Endothelial cell (in vitro differentiated cells): ENCODE results near the gene TNFRSF8. TPM values are rescaled to one million over a fixed set of nuclear protein-coding genes. Genes with fewer than 3 reads are reported as not detected.

Experiments used
- DNase-seq: peaks from one replicate; pipeline ENCODE4 v3.0.0; 2021; ENCODE audit warnings: low spot score
- H3K27ac Mint-ChIP-seq: one replicate; pipeline ENCODE4 v1.8.0; 2021; ENCODE audit warnings: mixed read lengths, inconsistent platforms; ENCODE audit not compliant: unreplicated experiment
- H3K27me3 Mint-ChIP-seq: one replicate; pipeline ENCODE4 v1.8.0; 2021; ENCODE audit warnings: mild to moderate bottlenecking, moderate library complexity, mixed read lengths, inconsistent platforms; ENCODE audit not compliant: unreplicated experiment
- H3K36me3 Mint-ChIP-seq: one replicate; pipeline ENCODE4 v1.8.0; 2021; ENCODE audit warnings: mild to moderate bottlenecking, low read depth, mixed read lengths, inconsistent platforms; ENCODE audit not compliant: unreplicated experiment
- H3K4me1 Mint-ChIP-seq: one replicate; pipeline ENCODE4 v1.8.0; 2021; ENCODE audit warnings: mild to moderate bottlenecking, mixed read lengths, inconsistent platforms; ENCODE audit not compliant: unreplicated experiment
- H3K4me3 Mint-ChIP-seq: one replicate; pipeline ENCODE4 v1.8.0; 2021; ENCODE audit warnings: mild to moderate bottlenecking, mixed read lengths, inconsistent platforms; ENCODE audit not compliant: unreplicated experiment
- H3K9me3 Mint-ChIP-seq: one replicate; pipeline ENCODE4 v1.8.0; 2021; ENCODE audit warnings: mixed read lengths, inconsistent platforms; ENCODE audit not compliant: unreplicated experiment
- total RNA-seq: library from RNA; stranded (reverse); fragmentation: NEBNext Ultra II Directional; extraction: Animal tissue kit (Norgen Biotek cat#: 25700); gene quantifications from one replicate; pipeline ENCODE4 v1.2.1, GENCODE V29; 2021; ENCODE audit not compliant: unreplicated experiment
- TF ChIP-seq, protein P1 (sequence below): fragments of 200-600 bp; sonication (generic); IDR thresholded peaks from one replicate; pipeline ENCODE4 v1.5.0; 2021; ENCODE audit warnings: antibody characterized with exemption; ENCODE audit not compliant: unreplicated experiment

TNFRSF8 gene
- total RNA-seq, 1 donor from 2014 or later = 1.9 TPM

DNA sequence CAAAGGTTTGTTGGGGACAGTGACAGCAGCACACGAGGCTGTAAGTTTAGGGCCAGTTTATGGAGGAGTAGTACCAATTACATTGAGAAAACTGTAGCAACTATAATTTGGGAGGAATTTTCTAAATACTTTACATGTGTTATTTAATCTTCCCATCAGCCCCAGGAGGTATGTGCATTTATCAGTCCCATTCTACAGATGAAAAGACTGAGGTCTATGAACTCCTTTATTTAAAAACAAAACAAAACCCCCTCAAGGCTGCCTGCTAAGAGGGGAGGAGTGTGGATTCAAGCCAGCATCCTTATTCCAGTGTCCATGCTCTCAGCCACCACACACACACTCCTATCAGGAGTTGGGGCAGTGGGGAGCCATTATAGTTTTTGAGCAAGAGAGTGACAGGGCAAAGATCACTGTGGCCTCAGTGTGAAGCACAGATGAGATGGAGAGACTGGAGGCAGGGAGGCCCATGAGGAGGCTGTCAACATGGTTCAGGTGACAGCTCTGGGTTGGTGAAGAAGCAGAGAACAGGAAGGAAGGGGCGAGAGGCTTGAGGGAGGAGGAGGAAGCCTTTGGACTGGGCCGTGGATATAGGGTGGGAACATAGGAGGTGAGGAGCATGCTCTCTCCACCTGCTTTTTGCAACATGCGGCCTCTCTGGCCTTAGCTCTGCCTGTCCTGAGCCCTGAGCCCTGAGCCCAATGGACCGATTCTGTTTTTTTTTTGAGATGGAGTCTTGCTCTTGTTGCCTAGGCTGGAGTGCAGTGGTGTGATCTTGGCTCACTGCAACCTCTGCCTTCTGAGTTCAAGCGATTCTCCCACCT is 113.4 kb downstream of the TNFRSF8 start:
- DNase-seq = no peak
- TF ChIP-seq, protein P1, sequence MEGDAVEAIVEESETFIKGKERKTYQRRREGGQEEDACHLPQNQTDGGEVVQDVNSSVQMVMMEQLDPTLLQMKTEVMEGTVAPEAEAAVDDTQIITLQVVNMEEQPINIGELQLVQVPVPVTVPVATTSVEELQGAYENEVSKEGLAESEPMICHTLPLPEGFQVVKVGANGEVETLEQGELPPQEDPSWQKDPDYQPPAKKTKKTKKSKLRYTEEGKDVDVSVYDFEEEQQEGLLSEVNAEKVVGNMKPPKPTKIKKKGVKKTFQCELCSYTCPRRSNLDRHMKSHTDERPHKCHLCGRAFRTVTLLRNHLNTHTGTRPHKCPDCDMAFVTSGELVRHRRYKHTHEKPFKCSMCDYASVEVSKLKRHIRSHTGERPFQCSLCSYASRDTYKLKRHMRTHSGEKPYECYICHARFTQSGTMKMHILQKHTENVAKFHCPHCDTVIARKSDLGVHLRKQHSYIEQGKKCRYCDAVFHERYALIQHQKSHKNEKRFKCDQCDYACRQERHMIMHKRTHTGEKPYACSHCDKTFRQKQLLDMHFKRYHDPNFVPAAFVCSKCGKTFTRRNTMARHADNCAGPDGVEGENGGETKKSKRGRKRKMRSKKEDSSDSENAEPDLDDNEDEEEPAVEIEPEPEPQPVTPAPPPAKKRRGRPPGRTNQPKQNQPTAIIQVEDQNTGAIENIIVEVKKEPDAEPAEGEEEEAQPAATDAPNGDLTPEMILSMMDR = no peak
- Mint-ChIP-seq H3K36me3 (peaks cover 20% of the 10 kb centered on the region), H3K4me1 (peaks cover 77% of the 10 kb centered on the region), H3K27ac (peak overlapping the region; percentile 75), H3K27me3 (peaks cover 4% of the 10 kb centered on the region), H3K4me3 (peak overlapping the region; percentile 80), H3K9me3 (no peaks in the 10 kb centered on the region)

DNA sequence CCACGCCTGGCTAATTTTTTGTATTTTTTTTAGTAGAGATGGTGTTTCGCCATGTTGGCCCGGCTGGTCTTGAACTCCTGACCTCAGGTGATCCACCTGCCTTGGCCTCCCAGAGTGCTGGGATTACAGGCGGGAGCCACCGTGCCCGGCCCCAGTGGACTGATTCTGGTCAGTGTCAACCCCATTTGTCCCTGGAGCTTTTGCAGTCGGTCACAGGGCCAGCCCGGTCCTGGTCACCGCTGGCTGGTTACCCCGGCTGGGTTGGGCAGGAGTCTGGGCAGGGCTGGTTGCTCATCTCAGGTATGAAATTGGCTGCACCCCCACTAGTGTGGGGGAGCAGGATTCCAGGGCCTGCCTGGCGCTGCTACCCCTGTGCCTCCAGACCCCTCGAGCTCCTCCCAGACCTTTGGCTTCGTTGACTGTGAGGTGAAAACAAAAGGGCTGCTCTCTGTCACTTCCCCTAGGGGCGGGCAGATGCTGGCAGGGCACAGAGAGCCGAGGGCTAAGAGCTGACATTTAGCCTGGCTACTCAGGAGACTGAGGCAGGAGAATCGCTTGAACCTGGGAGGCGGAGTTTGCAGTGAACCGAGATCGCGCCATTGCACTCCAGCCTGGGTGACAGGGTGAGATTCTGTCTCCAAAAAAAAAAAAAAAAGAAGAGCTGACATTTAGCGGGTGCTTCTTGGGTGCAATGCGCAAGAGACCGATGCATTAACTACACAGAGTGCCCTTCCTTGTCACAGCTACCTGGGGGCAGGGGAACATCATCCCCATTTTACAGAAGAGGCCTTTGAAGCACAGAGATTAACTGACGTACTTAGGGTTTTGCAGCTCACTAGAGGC is 114.3 kb downstream of the TNFRSF8 start:
- H3K4me1 Mint-ChIP-seq = peaks cover 78% of the 10 kb centered on the region
- no peak for DNase-seq
- TF ChIP-seq, protein P1 = no peak
- H3K27ac Mint-ChIP-seq = no peak overlapping the region
- H3K36me3 Mint-ChIP-seq = peaks cover 25% of the 10 kb centered on the region
- peaks cover 4% of the 10 kb centered on the region for H3K27me3 Mint-ChIP-seq
- peak overlapping the region; percentile 37 for H3K4me3 Mint-ChIP-seq
- H3K9me3 Mint-ChIP-seq = no peaks in the 10 kb centered on the region

DNA sequence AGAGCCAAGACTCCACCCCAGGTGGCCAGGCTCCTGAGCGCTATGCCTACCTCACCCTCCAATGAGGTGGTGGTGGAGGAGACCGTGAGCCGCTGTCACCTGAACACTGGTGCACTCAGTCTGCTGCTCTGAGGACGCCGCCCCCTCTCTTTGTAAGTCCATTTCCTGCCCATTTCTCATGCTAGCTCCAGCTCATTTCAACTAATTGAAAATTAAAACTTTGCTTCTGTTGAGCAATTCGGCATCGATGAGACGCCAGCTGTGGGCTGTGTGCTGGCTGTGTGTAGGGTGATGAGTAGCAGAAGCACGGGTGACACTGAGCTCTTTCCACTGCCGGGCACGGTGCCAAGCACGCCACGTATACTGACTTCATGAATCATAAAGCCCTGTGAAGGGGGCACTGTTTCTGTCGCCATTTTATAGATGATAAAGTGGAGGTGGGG is 114.9 kb downstream of the TNFRSF8 start:
- Mint-ChIP-seq H3K4me3 (peak overlapping the region; percentile 37), H3K27ac (peak overlapping the region; percentile 76), H3K36me3 (peaks cover 28% of the 10 kb centered on the region), H3K4me1 (peaks cover 78% of the 10 kb centered on the region), H3K9me3 (no peaks in the 10 kb centered on the region), H3K27me3 (peaks cover 5% of the 10 kb centered on the region)
- TF ChIP-seq, protein P1 = no peak
- no peak for DNase-seq

DNA sequence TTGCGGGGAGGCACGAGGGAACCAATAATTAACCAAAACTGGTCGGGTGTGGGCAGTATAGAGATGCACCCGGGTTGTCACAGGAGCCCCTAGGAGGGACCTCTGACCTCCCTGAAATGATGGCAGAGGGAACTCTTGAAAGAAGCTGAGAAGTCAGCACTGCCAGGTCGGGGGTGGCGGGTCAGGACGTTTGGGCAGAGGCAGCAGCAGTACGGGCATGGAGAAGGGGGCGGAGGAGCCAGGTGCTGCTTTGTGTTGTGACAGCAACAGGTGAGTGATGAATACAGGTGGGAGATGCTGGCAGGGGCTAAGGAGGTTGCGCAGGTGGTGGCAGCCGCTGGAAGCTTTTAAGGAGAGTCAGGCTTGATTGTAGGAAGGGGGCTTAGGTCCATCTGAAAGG is 115.4 kb downstream of the TNFRSF8 start:
- no peaks in the 10 kb centered on the region for H3K9me3 Mint-ChIP-seq
- H3K4me3 Mint-ChIP-seq = no peak overlapping the region
- DNase-seq = no peak
- TF ChIP-seq, protein P1 = no peak
- peaks cover 76% of the 10 kb centered on the region for H3K4me1 Mint-ChIP-seq
- peaks cover 32% of the 10 kb centered on the region for H3K36me3 Mint-ChIP-seq
- peak overlapping the region; percentile 76 for H3K27ac Mint-ChIP-seq
- peaks cover 8% of the 10 kb centered on the region for H3K27me3 Mint-ChIP-seq
